ENCODE data around the gene MATN1.
"Not testable (repeated sequence)": the region's sequence is repeated elsewhere in the genome, so short reads cannot be mapped to it uniquely, and the experiment has no call there.

MATN1 gene

DNA sequence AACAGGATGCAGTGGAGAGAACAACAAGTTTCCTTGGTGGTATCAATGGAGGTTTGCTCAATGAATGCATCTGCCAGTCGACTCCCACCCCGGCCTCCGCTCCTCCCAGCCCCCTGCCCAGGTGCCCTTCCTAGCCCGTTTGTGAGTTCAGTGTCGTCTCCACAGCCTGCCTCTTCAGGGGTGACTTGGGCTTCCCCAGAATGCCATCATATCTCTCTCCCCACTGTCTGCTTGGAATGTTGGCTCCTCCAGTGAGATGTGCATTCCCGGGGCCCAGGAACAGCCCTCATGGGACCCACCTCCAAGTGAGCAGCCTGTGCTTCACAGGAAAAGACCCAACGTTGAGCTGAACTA, 30.5 kb downstream of the MATN1 start:
- TF ChIP-seq ZFX (IDR thresholded peaks at IDR 0.05; ENCODE audit: borderline replicate concordance) = no peak
- TF ChIP-seq, protein P1, sequence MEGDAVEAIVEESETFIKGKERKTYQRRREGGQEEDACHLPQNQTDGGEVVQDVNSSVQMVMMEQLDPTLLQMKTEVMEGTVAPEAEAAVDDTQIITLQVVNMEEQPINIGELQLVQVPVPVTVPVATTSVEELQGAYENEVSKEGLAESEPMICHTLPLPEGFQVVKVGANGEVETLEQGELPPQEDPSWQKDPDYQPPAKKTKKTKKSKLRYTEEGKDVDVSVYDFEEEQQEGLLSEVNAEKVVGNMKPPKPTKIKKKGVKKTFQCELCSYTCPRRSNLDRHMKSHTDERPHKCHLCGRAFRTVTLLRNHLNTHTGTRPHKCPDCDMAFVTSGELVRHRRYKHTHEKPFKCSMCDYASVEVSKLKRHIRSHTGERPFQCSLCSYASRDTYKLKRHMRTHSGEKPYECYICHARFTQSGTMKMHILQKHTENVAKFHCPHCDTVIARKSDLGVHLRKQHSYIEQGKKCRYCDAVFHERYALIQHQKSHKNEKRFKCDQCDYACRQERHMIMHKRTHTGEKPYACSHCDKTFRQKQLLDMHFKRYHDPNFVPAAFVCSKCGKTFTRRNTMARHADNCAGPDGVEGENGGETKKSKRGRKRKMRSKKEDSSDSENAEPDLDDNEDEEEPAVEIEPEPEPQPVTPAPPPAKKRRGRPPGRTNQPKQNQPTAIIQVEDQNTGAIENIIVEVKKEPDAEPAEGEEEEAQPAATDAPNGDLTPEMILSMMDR (IDR thresholded peaks at IDR 0.05) = no peak
- H3K27ac ChIP-seq = no peak overlapping the region

DNA sequence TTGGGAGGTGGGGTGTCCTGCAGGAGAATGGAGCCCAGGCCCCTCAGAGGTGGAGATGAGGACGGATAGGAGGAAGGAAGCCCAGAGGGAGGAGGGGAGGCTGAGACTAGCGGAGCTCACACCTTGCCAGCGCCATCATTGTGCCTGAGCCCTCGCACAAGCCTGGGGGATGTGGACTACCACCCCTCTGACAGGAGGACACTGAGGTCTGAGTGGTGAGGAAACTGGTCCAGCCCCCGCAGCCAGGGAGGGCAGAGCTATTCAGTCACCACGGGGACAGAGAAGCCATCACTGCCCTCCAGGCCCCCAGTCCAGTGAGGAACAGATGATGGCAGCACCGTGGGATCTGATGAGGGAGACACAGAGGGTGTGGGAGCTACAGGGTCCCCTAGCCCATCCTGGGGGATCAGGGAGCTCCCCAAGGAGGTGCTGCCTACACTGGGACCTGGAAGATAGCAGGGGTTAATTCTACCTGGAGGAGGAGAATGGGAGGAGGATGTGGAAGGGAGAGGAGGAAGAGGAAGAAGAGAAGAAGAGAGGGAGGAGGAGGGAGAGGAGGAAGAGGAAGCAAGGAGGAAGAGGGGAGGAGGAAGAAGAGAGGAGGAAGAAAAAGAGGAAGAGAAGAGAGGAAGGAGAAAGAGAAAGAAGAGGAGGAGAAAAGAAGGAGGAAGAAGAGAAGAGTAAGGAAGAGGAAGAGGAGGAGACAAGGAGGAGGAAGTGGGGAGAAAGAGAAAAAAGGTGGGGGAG, 31.0 kb downstream of the MATN1 start:
- TF ChIP-seq, protein P1 (IDR thresholded peaks at IDR 0.05) = no peak
- TF ChIP-seq ZFX (IDR thresholded peaks at IDR 0.05; ENCODE audit: borderline replicate concordance) = no peak
- H3K27ac ChIP-seq = no peak overlapping the region

DNA sequence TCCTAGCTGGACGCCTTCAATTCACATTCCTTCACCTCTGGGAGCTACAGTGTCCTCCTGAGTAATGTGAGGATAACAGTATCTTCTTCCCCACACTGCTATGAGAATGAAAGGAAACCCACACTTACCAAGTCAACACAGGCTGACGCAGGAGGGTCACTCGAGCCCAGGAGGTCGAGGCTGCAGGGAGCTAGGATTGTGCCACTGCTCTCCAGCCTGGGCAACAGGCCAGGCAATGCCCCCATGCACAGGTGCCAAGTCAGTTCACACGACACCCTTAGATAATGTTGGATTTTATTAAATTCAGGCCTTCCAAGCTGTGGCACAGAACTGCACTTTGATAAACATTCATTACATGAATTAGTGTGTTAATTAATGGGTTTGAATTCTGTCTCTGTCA, 31.9 kb downstream of the MATN1 start:
- no peak overlapping the region for H3K27ac ChIP-seq
- TF ChIP-seq ZFX (IDR thresholded peaks at IDR 0.05; ENCODE audit: borderline replicate concordance) = no peak
- TF ChIP-seq, protein P1 (IDR thresholded peaks at IDR 0.05) = no peak

DNA sequence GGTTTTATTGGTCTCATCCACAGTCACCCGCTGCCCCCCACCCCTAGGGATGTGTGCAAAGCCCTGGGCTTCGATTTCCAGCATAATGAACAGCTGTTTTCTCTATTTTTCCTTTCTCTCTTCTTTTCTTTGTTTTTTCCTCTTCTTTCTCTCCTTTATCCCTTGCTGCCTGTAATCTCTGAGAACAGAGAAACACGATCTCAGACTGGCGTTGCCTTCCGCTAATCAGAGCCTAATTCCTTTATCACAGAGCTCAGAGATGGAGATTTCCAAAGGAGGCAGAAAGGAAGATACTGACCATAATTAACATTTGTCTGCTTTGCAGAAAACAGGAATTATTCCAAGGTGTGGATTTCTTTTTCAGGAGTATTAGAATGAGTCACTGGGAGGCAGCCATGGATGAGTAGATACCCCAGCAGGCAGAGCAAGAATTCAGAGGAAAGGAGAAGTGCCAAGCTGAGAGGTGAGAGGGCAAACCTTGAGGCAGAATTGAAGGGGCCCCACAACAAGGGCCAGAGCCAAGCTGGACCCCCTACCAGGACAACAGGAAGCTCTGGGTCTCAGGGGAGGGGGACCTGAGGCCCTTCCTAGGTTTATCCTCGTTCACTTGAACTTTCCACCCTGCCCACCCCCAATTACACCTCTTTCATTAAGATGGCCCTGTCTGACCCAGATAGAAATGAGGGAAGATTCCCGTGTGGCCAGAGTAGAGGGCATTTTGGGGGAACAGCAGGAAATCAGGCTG, 33.3 kb downstream of the MATN1 start:
- TF ChIP-seq, protein P1 (IDR thresholded peaks at IDR 0.05) = no peak
- no peak for TF ChIP-seq ZFX (IDR thresholded peaks at IDR 0.05; ENCODE audit: borderline replicate concordance)
- no peak overlapping the region for H3K27ac ChIP-seq

DNA sequence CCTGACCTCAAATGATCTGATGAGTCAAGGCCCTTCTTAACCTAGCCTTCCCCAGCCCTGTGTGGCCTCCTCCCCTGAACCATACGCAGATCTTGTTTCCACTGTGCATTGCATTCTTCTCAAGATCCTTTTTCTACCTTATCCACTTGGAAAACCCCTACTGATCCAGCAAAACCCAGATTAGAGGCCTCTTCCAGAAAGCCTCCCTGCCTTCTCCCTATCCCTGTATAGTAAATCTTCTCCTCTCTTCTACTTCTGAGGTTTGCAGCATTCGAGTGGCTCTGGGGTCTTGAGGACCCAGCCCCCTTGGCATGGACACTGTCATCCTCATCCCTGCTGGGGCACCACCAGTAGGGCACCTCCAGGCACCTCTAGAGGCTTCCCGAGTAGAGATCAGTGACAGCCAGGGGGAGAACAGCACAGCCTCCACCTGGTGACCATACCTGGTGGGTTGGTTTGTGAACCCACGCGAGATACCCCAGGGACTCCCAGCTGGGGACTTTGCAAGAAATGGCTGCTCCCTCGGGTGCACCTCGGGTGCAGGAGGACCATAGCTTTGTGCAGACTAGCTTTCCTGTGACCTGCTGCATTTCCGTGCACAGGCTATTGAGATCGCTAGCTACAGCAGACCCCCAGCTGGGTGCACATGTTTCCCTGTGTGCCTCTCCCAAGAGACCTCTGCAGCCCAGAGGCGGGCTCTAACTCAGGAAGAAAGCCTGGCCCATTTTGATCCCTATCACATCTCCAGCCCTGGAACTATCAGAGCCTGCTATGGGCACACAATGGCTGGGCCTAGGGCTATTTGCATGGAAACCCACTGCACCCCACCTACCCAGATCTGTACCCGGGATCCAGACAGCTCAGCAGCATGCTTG, 34.2 kb downstream of the MATN1 start:
- H3K27ac ChIP-seq = no peak overlapping the region
- no peak for TF ChIP-seq ZFX (IDR thresholded peaks at IDR 0.05; ENCODE audit: borderline replicate concordance)
- TF ChIP-seq, protein P1 (IDR thresholded peaks at IDR 0.05) = no peak

DNA sequence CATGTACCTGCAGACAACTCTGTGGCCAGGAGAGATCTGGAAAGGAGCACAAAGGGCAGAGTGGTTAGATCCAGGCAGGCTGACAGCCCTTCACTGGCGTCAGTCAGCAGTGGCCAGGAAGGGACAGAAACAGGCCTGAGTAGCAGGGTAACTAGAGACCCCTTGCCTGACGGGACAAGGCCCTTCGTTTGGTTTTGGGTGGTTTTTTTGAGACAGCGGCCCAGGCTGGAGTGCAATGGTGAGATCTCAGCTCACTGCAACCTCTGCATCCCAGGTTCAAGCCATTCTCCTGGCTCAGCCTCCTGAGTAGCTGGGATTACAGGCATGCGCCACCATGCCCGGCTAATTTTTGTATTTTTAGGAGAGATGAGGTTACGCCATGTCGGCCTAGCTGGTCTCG, 34.9 kb downstream of the MATN1 start:
- H3K27ac ChIP-seq = not testable (repeated sequence)

DNA sequence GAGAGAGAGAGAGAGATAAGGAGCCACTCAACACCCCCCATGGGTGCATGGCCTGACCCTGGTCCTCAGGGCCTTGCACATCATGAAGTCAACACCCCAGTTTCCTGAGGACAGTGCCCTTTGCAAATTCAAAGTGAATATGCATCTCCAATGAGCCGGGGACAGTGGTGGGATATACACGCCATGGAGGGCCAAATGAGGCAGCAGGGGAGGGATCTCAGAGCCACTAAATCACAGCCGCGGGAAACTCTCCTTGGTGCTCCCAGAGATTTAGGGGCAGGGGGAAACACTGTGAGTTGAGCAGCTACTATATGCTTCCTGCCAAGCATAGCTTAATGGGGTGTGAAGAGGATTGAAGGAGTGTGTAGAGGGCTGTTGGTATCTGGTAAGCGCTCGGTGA, 35.5 kb downstream of the MATN1 start:
- H3K27ac ChIP-seq = no peak overlapping the region
- TF ChIP-seq ZFX (IDR thresholded peaks at IDR 0.05; ENCODE audit: borderline replicate concordance) = no peak
- TF ChIP-seq, protein P1 (IDR thresholded peaks at IDR 0.05) = no peak

All from 22Rv1 (cell line).